ENCODE measurements around the gene TMIGD1. TPM values are rescaled to one million over a fixed set of nuclear protein-coding genes. Genes with fewer than 3 reads are reported as not detected.

The TMIGD1 gene
- polyA plus RNA-seq, 3 donors: not detected

DNA sequence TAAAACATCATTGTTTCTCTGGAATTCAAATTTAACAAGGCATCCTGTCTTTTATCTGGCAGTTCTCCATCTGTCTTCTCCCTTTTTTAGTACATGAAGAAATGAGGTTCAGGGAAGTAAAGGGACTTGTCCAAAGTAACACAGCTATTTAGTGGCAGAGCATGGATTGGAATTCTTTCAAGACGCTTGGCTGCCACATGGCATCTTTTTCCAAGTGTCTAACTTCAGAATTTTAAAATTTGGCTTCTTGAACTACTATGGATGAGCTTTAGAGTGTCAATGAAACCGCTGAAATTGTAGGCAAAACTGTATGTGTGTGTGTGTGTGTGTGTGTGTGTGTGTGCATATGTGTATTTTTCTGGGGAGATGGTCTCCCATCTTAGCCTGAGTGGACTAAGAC is 5.2 kb upstream of the TMIGD1 start:
- no peak overlapping the region for H3K27ac ChIP-seq (ENCODE audit: low read depth, low read length)
- WGBS, 3 donors: 75 to 88% (median 77%) methylated on average over 2 of the region's 2 CpGs

- no peak overlapping the region for H3K27ac ChIP-seq (ENCODE audit: low read depth, low read length)
- 97 to 100% (median 100%) methylated on average over 1 of the region's 1 CpG for WGBS, 3 donors
Observed at GRCh38 chr17:30337393-30337999, 3.6 kb upstream of the TMIGD1 start.

GRCh38 chr17:30336369-30337171 is 2.7 kb upstream of the TMIGD1 start:
- 23 to 53% (median 52%) methylated on average over 8 of the region's 8 CpGs for whole genome bisulfite sequencing, 3 donors
- H3K27ac ChIP-seq (ENCODE audit: low read depth, low read length): no peak overlapping the region

- WGBS, 3 donors: 91 to 94% (median 91%) methylated on average over 4 of the region's 4 CpGs
Observed at GRCh38 chr17:30334421-30334820, 564 bp upstream of the TMIGD1 start.

DNA sequence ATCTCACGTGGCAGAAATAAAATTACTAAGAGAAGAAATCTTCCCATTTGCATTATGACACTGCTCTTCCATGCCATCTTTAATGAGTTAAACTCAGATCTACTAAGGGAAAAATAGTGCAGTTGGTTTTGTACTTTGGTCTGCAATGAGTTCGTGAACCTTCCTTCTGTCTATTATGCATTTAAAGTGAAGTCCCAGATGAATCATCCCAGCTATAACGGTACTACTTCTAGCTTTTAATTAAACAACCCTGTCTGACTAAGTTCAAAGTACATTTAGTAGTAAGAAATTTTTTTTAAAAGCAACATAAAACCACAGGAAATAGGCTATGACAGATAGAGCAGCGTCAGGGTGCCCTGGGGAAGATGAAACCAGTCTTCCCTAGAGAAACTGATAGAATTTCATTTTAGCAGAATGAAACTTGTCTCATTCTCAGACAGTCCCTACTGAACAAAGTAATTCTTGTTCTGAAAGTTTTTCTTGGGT is 1.8 kb downstream of the TMIGD1 start:
- H3K27ac ChIP-seq (ENCODE audit: low read depth, low read length): no peak overlapping the region
- WGBS, 3 donors: 37 to 65% (median 39%) methylated on average over 4 of the region's 4 CpGs

More at GRCh38 chr17:30334421-30334820, 564 bp upstream of the TMIGD1 start:
- H3K27ac ChIP-seq (ENCODE audit: low read depth, low read length): no peak overlapping the region

DNA sequence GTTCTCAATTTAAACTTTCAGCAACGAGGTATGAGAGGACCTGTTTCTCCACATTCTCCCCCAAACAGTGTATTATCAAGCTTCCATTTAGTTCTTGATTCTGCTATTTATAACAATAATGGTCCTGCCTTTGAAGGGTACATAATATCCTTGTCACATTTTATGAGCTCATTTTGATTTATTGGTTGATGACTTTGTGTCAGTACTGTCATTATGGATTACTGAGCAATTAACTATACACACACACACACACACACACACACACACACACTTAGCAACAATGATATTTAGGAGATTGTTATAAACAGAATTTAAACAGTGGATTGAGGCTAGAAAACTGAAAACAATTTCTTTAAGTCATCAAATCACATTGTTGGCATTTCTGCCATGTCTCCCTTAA is 7.0 kb downstream of the TMIGD1 start:
- no peak overlapping the region for H3K27ac ChIP-seq (ENCODE audit: low read depth, low read length)
- WGBS, 3 donors: 15 to 21% (median 16%) methylated on average over 1 of the region's 1 CpG

DNA sequence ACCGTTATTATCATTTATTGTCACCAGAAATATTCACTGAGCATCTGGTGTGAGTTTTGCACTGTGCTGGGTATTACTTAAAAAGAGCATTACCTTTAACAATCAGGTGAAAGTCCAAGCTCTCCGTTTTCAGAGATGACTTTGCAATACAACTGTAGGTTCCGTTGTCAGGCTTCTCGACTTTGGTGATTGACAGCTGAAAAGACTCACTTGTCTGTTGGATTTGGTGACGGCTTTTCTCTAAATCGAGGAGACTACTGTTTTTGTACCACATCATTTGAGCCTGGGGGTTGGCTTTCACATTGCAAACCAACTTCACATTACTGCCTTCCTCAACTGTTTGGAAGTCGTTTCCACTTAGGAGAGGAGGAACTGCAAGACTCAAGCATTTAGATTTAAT is 9.1 kb downstream of the TMIGD1 start:
- 70 to 83% (median 78%) methylated on average over 7 of the region's 7 CpGs for WGBS, 3 donors
- H3K27ac ChIP-seq (ENCODE audit: low read depth, low read length): no peak overlapping the region

- no peak overlapping the region for H3K27ac ChIP-seq (ENCODE audit: low read depth, low read length)
Observed at GRCh38 chr17:30323895-30324319, 9.9 kb downstream of the TMIGD1 start.

GRCh38 chr17:30323262-30323894 is 10.5 kb downstream of the TMIGD1 start:
- no peak overlapping the region for H3K27ac ChIP-seq (ENCODE audit: low read depth, low read length)
- 33 to 58% (median 48%) methylated on average over 5 of the region's 5 CpGs for WGBS, 3 donors

- H3K27ac ChIP-seq (ENCODE audit: low read depth, low read length): no peak overlapping the region
- WGBS, 3 donors: 46 to 86% (median 74%) methylated on average over 4 of the region's 4 CpGs
Observed at GRCh38 chr17:30321314-30321713, 12.5 kb downstream of the TMIGD1 start.

GRCh38 chr17:30318155-30318554 is 15.7 kb downstream of the TMIGD1 start:
- H3K27ac ChIP-seq (ENCODE audit: low read depth, low read length): no peak overlapping the region
- 75 to 80% (median 77%) methylated on average over 3 of the region's 3 CpGs for WGBS, 3 donors

GRCh38 chr17:30316736-30317135 is 17.1 kb downstream of the TMIGD1 start:
- H3K27ac ChIP-seq (ENCODE audit: low read depth, low read length): no peak overlapping the region
- 68 to 93% (median 70%) methylated on average over 1 of the region's 1 CpG for WGBS, 3 donors

DNA sequence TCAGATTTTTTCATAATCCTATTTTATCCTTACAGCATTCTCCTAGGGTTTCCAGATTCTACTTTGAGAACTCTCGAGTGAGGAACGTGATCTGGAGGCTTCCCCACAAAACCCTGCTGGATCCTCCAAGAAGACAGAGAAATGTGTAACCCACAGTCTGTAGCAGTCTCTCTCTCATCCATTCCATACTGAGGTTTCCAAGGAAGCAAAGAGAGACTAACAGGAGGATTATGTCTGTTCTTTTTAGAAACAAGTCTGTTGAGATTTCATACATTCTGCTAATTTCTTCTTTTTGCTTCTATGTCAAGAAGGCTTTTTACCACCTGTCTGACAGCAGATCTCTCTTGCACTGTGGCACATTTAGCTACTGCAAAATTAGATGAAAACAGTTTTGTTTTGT is 18.8 kb downstream of the TMIGD1 start:
- H3K27ac ChIP-seq (ENCODE audit: low read depth, low read length): no peak overlapping the region
- 64 to 72% (median 70%) methylated on average over 2 of the region's 2 CpGs for WGBS, 3 donors

GRCh38 chr17:30314474-30314873 is 19.4 kb downstream of the TMIGD1 start:
- WGBS, 3 donors: 45 to 70% (median 69%) methylated on average over 1 of the region's 1 CpG
- no peak overlapping the region for H3K27ac ChIP-seq (ENCODE audit: low read depth, low read length)

GRCh38 chr17:30312226-30312625 is 21.6 kb downstream of the TMIGD1 start:
- 71 to 80% (median 78%) methylated on average over 2 of the region's 2 CpGs for WGBS, 3 donors

DNA sequence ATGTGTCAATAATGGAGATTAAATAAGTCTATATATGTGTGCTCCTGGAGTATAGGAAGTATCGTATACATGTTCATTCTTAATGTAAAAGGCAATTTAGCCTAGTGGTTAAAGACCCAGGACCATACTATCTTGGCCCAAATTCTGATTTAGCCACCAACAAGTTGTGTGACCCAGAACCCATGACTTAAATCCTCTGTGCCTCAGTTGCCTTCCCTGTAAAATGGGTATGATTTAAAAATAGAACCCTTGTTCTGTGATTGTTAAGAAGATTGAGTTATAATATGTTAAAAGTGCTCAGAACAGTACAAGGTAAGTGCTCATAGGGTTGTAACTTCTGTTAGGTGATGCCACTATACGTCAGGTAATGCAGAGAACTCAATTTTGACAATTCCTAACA is 23.3 kb downstream of the TMIGD1 start:
- no peak overlapping the region for H3K27ac ChIP-seq (ENCODE audit: low read depth, low read length)
- WGBS, 3 donors: 94 to 99% (median 97%) methylated on average over 2 of the region's 2 CpGs

More at GRCh38 chr17:30312226-30312625, 21.6 kb downstream of the TMIGD1 start:
- no peak overlapping the region for H3K27ac ChIP-seq (ENCODE audit: low read depth, low read length)

GRCh38 chr17:30309591-30309990 is 24.3 kb downstream of the TMIGD1 start:
- WGBS, 3 donors: 91 to 96% (median 94%) methylated on average over 6 of the region's 6 CpGs
- no peak overlapping the region for H3K27ac ChIP-seq (ENCODE audit: low read depth, low read length)

DNA sequence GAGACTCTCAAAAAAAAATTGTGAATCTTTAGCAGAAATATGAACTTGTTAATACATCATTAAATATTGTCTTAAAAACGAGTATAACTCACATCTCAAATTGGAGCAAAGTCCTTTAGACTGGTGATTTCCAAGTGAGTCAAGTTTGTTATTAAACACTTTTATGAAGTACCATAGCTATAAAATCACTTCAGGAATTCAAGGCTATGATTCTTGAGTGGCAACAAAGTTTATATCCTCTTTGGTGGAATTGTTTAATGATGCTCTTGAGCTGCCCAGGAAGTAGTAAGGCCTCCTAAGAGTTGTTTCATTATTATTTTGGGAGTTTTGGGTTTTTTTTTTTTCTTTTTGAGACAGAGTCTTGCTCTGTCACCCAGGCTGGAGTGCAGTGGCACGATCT is 25.5 kb downstream of the TMIGD1 start:
- 76 to 82% (median 79%) methylated on average over 2 of the region's 2 CpGs for WGBS, 3 donors

GRCh38 chr17:30304778-30305177 is 29.1 kb downstream of the TMIGD1 start:
- WGBS, 3 donors: 63 to 80% (median 78%) methylated on average over 3 of the region's 3 CpGs
- no peak overlapping the region for H3K27ac ChIP-seq (ENCODE audit: low read depth, low read length)

More for the DNA sequence above, 25.5 kb downstream of the TMIGD1 start:
- no peak overlapping the region for H3K27ac ChIP-seq (ENCODE audit: low read depth, low read length)
